GM18505 (cell line): ENCODE data around the gene GPANK1.

Source experiments
- ATAC-seq: cut with Tn5 transposase; IDR thresholded peaks from one replicate; pipeline ENCODE4 v1.9.1; 2021; ENCODE audit not compliant: unreplicated experiment
- POLR2A ChIP-seq: IDR thresholded peaks from 4 replicates; pipeline ENCODE4 v1.6.1; 2011; ENCODE audit warnings: borderline replicate concordance; ENCODE audit not compliant: insufficient read depth, insufficient read length; ENCODE audit errors: extremely low read depth

GPANK1 gene

GRCh38 chr6:31652925-31653724, 11.7 kb downstream of the GPANK1 start:
- ATAC-seq, result peak; percentile 48
- no peak for TF ChIP-seq POLR2A

DNA sequence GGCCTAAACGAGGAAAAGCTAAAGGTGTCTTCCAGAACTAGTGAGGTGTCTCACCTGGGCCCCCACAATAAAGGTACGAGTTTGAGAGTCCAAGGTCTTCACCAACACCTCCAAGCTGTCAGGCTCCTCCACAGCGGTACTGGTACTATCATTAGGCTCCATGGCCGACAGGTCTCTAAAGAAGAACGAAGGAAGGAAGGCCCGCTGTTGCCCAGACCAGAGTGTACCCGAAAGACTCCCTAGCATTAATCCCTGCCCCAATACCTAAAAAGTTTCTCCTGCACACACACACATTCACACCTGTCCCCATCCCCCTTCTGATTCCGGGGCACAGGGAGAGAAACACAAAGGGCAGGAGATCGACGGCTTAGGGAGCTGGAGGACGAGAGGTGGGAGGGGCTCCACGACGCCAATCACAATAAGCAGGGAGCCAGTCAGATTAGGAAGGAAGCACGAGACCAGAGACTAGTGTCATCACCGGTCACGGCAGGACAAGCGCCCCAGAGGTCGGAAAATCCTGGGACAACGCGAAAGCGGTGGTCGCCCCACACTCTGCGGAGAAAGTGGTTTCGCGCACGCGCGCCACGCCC, 13.1 kb downstream of the GPANK1 start:
- no peak for TF ChIP-seq POLR2A
- peak; percentile 36 for ATAC-seq

GRCh38 chr6:31645325-31645724, 19.5 kb downstream of the GPANK1 start:
- no peak for ATAC-seq
- no peak for TF ChIP-seq POLR2A

GRCh38 chr6:31643818-31644454, 20.9 kb downstream of the GPANK1 start:
- no peak for TF ChIP-seq POLR2A
- no peak for ATAC-seq

DNA sequence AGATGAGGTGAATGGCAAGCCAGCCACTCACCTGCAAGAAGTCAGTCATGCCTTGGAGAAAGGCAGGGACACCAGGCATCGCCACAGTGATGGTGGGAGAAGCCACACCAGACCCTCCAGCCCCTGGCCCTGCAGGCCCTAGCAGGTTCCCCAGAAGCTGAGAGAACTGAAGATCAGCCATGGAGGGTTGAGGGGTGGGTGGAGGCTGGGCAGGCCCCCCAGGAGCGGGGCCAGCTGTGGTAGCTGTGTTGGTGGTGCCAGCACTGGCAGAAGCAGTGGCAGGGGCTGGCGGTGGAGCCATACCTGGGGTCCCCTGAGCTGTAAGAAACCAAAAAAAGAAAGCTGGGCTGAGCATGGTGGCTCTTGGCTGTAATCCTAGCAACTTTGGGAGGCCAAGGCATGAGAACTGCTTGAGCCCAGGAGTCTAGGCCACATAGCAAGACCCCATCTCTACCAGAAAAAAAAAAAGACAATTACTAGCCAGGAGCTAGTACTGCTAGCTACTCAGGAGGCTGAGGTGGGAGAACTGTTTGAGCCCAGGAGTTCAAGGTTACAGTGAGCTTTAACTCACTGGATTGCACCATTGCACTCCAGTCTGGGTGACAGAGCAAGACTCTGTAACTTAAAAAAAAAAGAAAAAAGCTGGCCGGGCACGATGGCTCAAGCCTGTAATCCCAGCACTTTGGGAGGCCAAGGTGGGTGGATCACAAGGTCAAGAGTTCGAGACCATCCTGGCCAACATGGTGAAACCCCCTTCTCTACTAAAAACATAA, 21.8 kb downstream of the GPANK1 start:
- TF ChIP-seq POLR2A, result no peak
- ATAC-seq, result no peak

- no peak for TF ChIP-seq POLR2A
- no peak for ATAC-seq
These were observed 23.4 kb downstream of the GPANK1 start for GRCh38 chr6:31641370-31641769.

- TF ChIP-seq POLR2A, result no peak
- ATAC-seq, result no peak
These were observed 24.2 kb downstream of the GPANK1 start for GRCh38 chr6:31640612-31641011.

GRCh38 chr6:31639449-31639861, 25.3 kb downstream of the GPANK1 start:
- ATAC-seq, result no peak
- TF ChIP-seq POLR2A, result no peak

- no peak for TF ChIP-seq POLR2A
- ATAC-seq, result no peak
These were observed 25.8 kb downstream of the GPANK1 start for GRCh38 chr6:31639043-31639442.

- no peak for ATAC-seq
- no peak for TF ChIP-seq POLR2A
These were observed 27.9 kb downstream of the GPANK1 start for GRCh38 chr6:31636698-31637596.

DNA sequence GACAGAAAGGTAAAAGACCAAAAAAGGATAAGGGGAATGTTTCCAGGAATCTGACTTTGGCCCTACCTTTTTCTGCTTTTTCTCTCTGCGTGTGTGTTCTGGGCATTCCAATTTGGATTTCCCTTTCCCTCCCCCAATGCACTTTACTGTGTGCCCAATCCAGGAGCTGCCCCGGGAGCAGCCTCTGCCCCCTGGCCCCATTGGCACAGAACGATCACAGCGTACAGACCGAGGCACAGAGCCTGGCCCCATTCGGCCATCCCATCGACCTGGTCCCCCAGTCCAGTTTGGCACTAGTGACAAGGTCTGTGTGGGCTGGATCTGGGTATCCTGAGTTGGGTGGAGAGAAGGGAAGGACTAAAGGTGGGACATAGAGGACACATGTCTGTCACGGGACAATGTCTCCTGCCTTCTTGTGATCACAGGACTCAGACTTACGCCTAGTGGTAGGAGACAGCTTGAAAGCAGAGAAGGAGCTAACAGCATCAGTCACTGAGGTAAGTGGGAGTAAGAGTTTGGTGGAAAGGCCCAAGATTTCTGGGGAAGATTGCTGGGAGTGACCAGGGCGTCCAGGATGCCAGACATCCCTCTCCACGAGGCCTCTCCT, 29.7 kb downstream of the GPANK1 start:
- no peak for ATAC-seq
- no peak for TF ChIP-seq POLR2A

- ATAC-seq, result no peak
- no peak for TF ChIP-seq POLR2A
These were observed 30.7 kb downstream of the GPANK1 start for GRCh38 chr6:31634131-31634530.
